Measurements from ENCODE around the gene CAMKMT.
A peak's percentile ranks its signal among the peaks of the same experiment; 100 is the strongest.
"Not testable (repeated sequence)": the region's sequence is repeated elsewhere in the genome, so short reads cannot be mapped to it uniquely, and the experiment has no call there.

CAMKMT gene

DNA sequence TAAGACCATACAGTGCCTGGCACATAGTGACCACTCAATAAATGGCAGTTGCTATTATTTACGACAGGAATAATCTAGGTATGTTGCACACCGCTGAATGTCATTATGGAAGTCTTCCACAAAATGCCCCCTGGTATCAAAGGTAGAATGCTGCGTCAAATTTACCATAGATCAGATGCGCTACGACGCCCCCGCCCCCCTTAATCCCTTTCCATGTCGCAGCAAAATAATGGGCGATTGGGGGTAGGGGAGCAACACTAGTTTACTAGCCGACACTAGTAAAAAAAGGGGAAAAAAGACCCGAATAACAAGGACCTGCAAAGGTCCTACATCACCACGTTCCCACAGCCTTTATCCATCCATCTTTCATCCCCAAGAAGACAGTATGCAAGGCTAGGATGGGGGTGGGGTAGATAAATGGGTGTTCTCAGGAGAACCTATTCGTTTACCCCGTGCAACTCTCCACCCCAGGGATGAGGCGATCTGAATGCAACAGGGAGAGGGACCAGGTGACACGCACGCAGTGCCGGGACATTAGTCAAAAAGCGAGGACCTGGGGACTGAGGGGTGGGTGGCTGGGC is 908 bp upstream of the CAMKMT start:
- no peak for DNase-seq (ENCODE audit: low read depth)

DNA sequence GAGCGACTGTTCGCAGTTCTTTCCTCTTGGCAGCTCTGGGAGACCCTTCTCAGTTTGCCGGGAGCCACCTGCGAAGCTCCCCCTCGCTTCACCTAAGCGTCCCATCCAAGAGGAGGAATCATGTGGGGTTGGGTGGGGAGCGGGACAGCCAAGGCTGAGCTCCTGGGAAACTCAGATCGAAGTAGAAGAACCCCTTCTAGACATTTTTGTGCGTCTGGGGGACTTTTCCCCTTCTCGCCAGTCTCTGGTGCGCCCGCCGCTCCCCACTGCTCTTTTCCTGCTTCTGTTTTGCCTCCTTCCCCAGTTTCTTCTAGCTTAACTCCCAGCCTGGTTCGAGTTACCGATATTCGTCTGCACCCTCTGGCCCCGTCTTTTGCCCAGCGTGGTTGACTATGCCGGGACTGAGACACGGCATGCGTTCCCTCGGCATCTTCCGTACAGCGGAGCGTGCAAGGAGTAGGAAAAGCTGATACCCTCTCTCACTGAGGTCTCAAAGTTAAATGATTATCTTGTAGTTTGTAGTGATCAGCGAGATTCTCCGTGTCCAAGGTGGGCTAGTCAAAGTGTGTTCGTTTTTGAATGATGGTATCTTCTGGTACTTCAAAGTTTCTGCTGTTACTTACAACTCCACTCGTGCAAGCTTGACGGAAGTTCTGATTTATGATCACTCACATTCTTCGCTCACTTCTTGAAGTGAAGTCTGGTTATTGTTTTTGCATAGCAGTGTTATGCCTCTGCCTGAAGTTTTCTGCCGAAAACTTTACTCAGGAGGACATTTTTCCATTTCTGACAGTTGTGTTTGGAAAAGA is 664 bp downstream of the CAMKMT start:
- peak; percentile 7 for DNase-seq (ENCODE audit: low read depth)

- DNase-seq (ENCODE audit: low read depth) = no peak
These were observed 2.9 kb downstream of the CAMKMT start for GRCh38 chr2:44364604-44365003.

GRCh38 chr2:44367591-44367990 is 5.8 kb downstream of the CAMKMT start:
- DNase-seq (ENCODE audit: low read depth) = no peak

- DNase-seq (ENCODE audit: low read depth) = no peak
These were observed 7.6 kb downstream of the CAMKMT start for GRCh38 chr2:44369392-44369791.

GRCh38 chr2:44371445-44371844 is 9.7 kb downstream of the CAMKMT start:
- no peak for DNase-seq (ENCODE audit: low read depth)

- no peak for DNase-seq (ENCODE audit: low read depth)
These were observed 10.5 kb downstream of the CAMKMT start for GRCh38 chr2:44372246-44372645.

DNA sequence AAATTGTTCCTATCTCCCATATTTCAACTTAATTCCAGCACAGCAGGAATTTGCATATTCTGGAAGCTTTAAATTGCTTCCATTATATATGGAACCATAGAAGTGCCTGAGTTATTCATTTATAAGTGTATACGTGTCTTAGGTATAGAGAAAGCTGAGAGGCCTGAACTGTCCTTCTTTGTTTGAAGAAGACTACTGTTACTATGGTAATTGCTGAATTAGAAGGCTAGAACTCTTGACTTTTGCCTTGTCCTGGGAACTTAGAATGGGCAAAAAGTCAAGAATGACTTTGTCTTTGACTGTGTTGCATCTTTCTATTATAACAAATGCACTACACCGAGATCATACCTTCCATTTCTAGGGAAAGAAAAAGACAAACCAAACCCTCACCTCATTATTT is 15.7 kb downstream of the CAMKMT start:
- no peak for DNase-seq (ENCODE audit: low read depth)

- DNase-seq (ENCODE audit: low read depth) = not testable (repeated sequence)
These were observed 23.5 kb downstream of the CAMKMT start for GRCh38 chr2:44385226-44385625.

GRCh38 chr2:44388877-44389276 is 27.1 kb downstream of the CAMKMT start:
- DNase-seq (ENCODE audit: low read depth) = no peak

DNA sequence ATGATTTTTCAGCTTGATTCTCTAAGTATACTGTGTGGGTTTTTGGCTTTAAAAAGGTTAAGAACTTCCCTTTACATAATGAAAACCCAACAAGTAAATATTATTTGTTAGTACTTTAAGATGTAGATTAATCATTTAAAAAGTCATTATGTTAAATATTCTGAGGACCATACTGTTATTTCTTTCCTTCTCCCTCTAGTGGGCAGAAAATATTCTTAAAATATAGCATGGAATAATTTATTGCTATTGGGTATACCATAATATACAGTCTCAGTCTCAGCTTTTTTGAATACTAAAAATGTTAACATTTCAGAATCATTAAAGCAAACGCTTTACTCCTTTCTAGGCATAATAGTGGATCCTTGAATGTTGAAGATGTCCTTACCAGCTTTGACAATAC is 28.1 kb downstream of the CAMKMT start:
- no peak for DNase-seq (ENCODE audit: low read depth)

DNA sequence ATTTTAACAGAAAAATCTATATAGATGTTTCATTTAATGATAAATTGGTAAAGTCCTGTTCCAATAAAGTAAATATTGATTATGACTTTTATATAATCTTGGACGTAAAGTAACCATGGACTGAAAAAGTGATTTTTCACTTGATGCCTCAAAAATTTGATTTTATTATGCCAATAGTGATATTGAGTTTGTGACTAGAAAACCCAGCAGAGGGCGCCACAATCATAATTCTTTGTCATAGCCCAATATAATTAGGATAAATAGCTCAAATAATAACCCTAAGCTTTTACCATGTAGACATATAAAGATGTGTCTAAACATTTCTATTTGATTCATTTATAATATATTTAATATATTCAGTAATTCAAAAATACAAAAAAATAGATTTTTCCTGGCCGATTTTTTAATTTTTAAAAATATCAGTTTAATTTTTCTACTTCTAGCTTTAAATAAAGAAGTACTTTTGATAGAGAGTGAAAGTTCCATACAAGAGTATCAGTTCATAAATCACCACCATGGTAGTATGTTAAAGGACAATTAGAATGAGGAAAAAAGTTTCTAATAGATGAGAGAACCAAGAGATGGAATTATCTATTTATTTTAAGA is 30.7 kb downstream of the CAMKMT start:
- no peak for DNase-seq (ENCODE audit: low read depth)

DNA sequence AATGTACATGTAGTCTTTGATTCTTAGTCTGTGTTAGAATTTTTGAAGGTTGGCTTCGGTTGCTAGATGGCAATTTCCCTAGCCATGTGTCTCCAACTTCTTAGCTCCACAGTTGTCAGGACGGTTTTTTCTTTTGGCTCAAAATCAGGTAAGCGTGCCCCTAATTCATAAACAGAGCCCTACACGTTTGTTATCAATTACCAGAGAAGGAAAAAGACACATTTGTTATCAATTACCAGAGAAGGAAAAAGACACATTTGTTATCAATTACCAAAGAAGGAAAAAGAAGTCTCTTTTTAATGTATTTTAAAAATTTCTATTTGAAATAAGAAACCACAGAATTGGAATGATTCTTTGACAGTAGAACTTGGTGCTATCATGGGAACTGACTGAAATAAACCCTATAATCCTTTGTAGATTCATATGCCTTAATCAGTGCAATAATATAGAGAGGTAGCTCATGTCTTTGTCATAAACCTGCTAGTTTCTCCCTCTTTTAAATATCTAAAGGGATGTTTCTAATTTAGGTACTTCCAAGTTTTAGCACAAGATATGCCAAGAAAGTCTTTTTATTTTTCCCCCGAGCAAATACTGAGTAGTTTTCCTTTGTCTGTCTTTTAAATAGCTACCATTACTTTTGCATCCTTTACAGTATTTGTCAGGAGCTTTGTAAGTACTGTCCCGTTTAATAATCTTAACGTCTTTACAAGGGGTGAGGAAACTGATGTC is 35.9 kb downstream of the CAMKMT start:
- DNase-seq (ENCODE audit: low read depth) = no peak

GRCh38 chr2:44398243-44398897 is 36.6 kb downstream of the CAMKMT start:
- no peak for DNase-seq (ENCODE audit: low read depth)

GRCh38 chr2:44420725-44421124 is 59.0 kb downstream of the CAMKMT start:
- no peak for DNase-seq (ENCODE audit: low read depth)

- no peak for DNase-seq (ENCODE audit: low read depth)
These were observed 62.5 kb downstream of the CAMKMT start for GRCh38 chr2:44424211-44424610.

- no peak for DNase-seq (ENCODE audit: low read depth)
These were observed 67.3 kb downstream of the CAMKMT start for GRCh38 chr2:44429034-44429433.

- DNase-seq (ENCODE audit: low read depth) = no peak
These were observed 68.6 kb downstream of the CAMKMT start for GRCh38 chr2:44430342-44430741.

GRCh38 chr2:44433895-44434294 is 72.1 kb downstream of the CAMKMT start:
- no peak for DNase-seq (ENCODE audit: low read depth)

DNA sequence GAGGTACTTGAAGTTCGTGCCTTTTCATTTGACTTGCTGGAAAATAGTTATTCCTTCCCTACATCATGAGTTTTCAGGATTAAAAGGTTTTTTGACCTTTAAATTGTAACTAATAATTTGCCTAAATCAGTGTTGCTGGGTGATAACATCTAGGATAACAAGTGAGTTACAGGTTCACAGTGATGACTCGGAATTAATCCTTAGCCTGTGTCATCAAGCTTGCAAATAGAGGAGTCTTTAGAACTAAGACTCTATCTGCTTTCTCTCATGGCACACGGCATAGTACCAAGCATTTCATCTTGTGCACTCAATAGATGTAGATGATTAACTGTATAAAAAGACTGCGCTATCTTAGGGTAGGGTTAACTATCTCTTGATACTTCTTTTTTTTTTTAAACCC is 79.5 kb downstream of the CAMKMT start:
- DNase-seq (ENCODE audit: low read depth) = no peak

DNA sequence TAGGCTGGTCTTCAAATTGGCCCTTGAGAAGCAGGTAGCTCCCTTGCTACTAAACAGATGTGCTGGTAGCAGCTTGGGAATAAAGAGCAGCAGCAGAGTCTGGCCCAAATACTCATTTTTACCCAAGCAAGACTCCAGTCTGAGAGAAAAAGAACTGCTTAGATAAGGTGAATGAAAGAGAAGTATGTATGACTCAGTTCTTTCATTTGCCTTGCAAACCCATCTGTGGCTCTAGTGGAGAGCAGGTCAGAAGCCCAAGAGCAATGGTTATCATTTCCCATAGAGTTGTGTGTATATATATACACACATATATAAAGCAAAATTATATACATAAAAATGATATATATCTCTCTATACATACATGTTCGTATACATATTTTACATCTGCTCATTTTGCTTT is 80.3 kb downstream of the CAMKMT start:
- no peak for DNase-seq (ENCODE audit: low read depth)

GRCh38 chr2:44443517-44443916 is 81.8 kb downstream of the CAMKMT start:
- no peak for DNase-seq (ENCODE audit: low read depth)

All from activated T-helper 1 cell treated with Interleukin-2 at 50 U/mL for 16 hours (primary cell).